Measurements from ENCODE around the gene PDZRN4. TPM values are rescaled to one million over a fixed set of nuclear protein-coding genes. Genes with fewer than 3 reads are reported as not detected.

PDZRN4 gene
- total RNA-seq, 1 donor from 2014 or later: 1.5 TPM

- H3K27me3 Mint-ChIP-seq (ENCODE audit: unreplicated experiment): no peaks in the 10 kb centered on the region
- no peak overlapping the region for H3K27ac Mint-ChIP-seq (ENCODE audit: unreplicated experiment)
- no peak overlapping the region for H3K4me3 Mint-ChIP-seq (ENCODE audit: unreplicated experiment)
- no peaks in the 10 kb centered on the region for H3K36me3 Mint-ChIP-seq (ENCODE audit: unreplicated experiment)
- no peaks in the 10 kb centered on the region for H3K4me1 Mint-ChIP-seq (ENCODE audit: low read depth, unreplicated experiment)
- H3K9me3 Mint-ChIP-seq (ENCODE audit: unreplicated experiment): no peaks in the 10 kb centered on the region
- DNase-seq: no peak
- no peak for TF ChIP-seq CTCF (IDR thresholded peaks at IDR 0.05; ENCODE audit: partially characterized antibody, unreplicated experiment)
These were observed 13.9 kb downstream of the PDZRN4 start for GRCh38 chr12:41202051-41202450.

- DNase-seq: no peak
- no peaks in the 10 kb centered on the region for H3K9me3 Mint-ChIP-seq (ENCODE audit: unreplicated experiment)
- H3K4me3 Mint-ChIP-seq (ENCODE audit: unreplicated experiment): no peak overlapping the region
- TF ChIP-seq CTCF (IDR thresholded peaks at IDR 0.05; ENCODE audit: partially characterized antibody, unreplicated experiment): no peak
- no peaks in the 10 kb centered on the region for H3K36me3 Mint-ChIP-seq (ENCODE audit: unreplicated experiment)
- H3K4me1 Mint-ChIP-seq (ENCODE audit: low read depth, unreplicated experiment): no peaks in the 10 kb centered on the region
- no peaks in the 10 kb centered on the region for H3K27me3 Mint-ChIP-seq (ENCODE audit: unreplicated experiment)
- no peak overlapping the region for H3K27ac Mint-ChIP-seq (ENCODE audit: unreplicated experiment)
These were observed 17.1 kb downstream of the PDZRN4 start for GRCh38 chr12:41205070-41205709.

- H3K4me1 Mint-ChIP-seq (ENCODE audit: low read depth, unreplicated experiment): no peaks in the 10 kb centered on the region
- H3K27me3 Mint-ChIP-seq (ENCODE audit: unreplicated experiment): no peaks in the 10 kb centered on the region
- no peaks in the 10 kb centered on the region for H3K9me3 Mint-ChIP-seq (ENCODE audit: unreplicated experiment)
- H3K27ac Mint-ChIP-seq (ENCODE audit: unreplicated experiment): no peak overlapping the region
- H3K36me3 Mint-ChIP-seq (ENCODE audit: unreplicated experiment): no peaks in the 10 kb centered on the region
- H3K4me3 Mint-ChIP-seq (ENCODE audit: unreplicated experiment): no peak overlapping the region
- no peak for TF ChIP-seq CTCF (IDR thresholded peaks at IDR 0.05; ENCODE audit: partially characterized antibody, unreplicated experiment)
- no peak for DNase-seq
These were observed 18.2 kb downstream of the PDZRN4 start for GRCh38 chr12:41206298-41206697.

GRCh38 chr12:41211448-41211847, 23.3 kb downstream of the PDZRN4 start:
- H3K4me1 Mint-ChIP-seq (ENCODE audit: low read depth, unreplicated experiment): no peaks in the 10 kb centered on the region
- H3K36me3 Mint-ChIP-seq (ENCODE audit: unreplicated experiment): no peaks in the 10 kb centered on the region
- H3K27me3 Mint-ChIP-seq (ENCODE audit: unreplicated experiment): no peaks in the 10 kb centered on the region
- peaks cover 1% of the 10 kb centered on the region for H3K9me3 Mint-ChIP-seq (ENCODE audit: unreplicated experiment)
- H3K27ac Mint-ChIP-seq (ENCODE audit: unreplicated experiment): no peak overlapping the region
- no peak overlapping the region for H3K4me3 Mint-ChIP-seq (ENCODE audit: unreplicated experiment)
- no peak for DNase-seq
- no peak for TF ChIP-seq CTCF (IDR thresholded peaks at IDR 0.05; ENCODE audit: partially characterized antibody, unreplicated experiment)

- no peak for DNase-seq
- Mint-ChIP-seq H3K4me3 (ENCODE audit: unreplicated experiment) (no peak overlapping the region), H3K9me3 (ENCODE audit: unreplicated experiment) (peaks cover 1% of the 10 kb centered on the region), H3K36me3 (ENCODE audit: unreplicated experiment) (no peaks in the 10 kb centered on the region), H3K27me3 (ENCODE audit: unreplicated experiment) (no peaks in the 10 kb centered on the region), H3K27ac (ENCODE audit: unreplicated experiment) (no peak overlapping the region), H3K4me1 (ENCODE audit: low read depth, unreplicated experiment) (no peaks in the 10 kb centered on the region)
- no peak for TF ChIP-seq CTCF (IDR thresholded peaks at IDR 0.05; ENCODE audit: partially characterized antibody, unreplicated experiment)
These were observed 24.5 kb downstream of the PDZRN4 start for GRCh38 chr12:41212625-41213024.
